Measurements from ENCODE around the gene LRRC8D. TPM values are rescaled to one million over a fixed set of nuclear protein-coding genes. Genes with fewer than 3 reads are reported as not detected.
"Not testable (repeated sequence)": the region's sequence is repeated elsewhere in the genome, so short reads cannot be mapped to it uniquely, and the experiment has no call there.

Gene LRRC8D
- total RNA-seq, result 10 to 100 TPM; 14.4 to 15.0 TPM

GRCh38 chr1:89820422-89821321 lies at the start of gene LRRC8D:
LRRC8D (plus strand) TSS chr1:89821032; CDS start chr1:89933069, 112,037 bp downstream.
- H3K27ac Mint-ChIP-seq, result peak within 1 kb of the TSS; percentile 26
- CTCF ChIA-PET, result interaction anchor here (0.6 to 1.8 kb wide), 5 partner anchors 9 to 40 kb away, joined by 3 to 6 read pairs (median 4); no protein-coding TSS in a partner anchor
- peaks cover 34% of the 10 kb centered on the region for H3K4me1 Mint-ChIP-seq (ENCODE audit: low read depth)
- no peaks in the 10 kb centered on the region for H3K27me3 Mint-ChIP-seq (ENCODE audit: low read depth)
- no peaks in the 10 kb centered on the region for H3K9me3 Mint-ChIP-seq
- peak within 1 kb of the TSS; percentile 85 for H3K4me3 Mint-ChIP-seq
- peak; percentile 81 for DNase-seq
- H3K36me3 Mint-ChIP-seq (ENCODE audit: low read depth), result peaks cover 1% of the 10 kb centered on the region
- intact Hi-C loops (cut with micrococcal nuclease), result loop anchor here (1.0 to 5.0 kb wide), 5 partner anchors 23 to 928 kb away; partner anchors contain the start of genes GTF2B, LRRC8C and ZNF326

- intact Hi-C loops (cut with micrococcal nuclease), result no loop called here
- DNase-seq, result no peak
- Mint-ChIP-seq H3K27me3 (ENCODE audit: low read depth) (no peaks in the 10 kb centered on the region), H3K9me3 (no peaks in the 10 kb centered on the region), H3K36me3 (ENCODE audit: low read depth) (no peaks in the 10 kb centered on the region), H3K4me3 (no peak overlapping the region), H3K4me1 (ENCODE audit: low read depth) (peaks cover 9% of the 10 kb centered on the region), H3K27ac (no peak overlapping the region)
- CTCF ChIA-PET, result interaction anchor here (0.6 to 3.3 kb wide), 5 partner anchors 9 to 259 kb away, joined by 4 to 15 read pairs (median 5); no protein-coding TSS in a partner anchor
Measured at GRCh38 chr1:89771991-89772560, 48.8 kb upstream of the LRRC8D start.

GRCh38 chr1:89776104-89776503 lies 44.7 kb upstream of the LRRC8D start:
- H3K4me3 Mint-ChIP-seq; H3K36me3 Mint-ChIP-seq (ENCODE audit: low read depth); H3K27ac Mint-ChIP-seq; H3K9me3 Mint-ChIP-seq; DNase-seq; H3K27me3 Mint-ChIP-seq (ENCODE audit: low read depth); intact Hi-C loops (cut with micrococcal nuclease): not testable (repeated sequence)
- peaks cover 36% of the 10 kb centered on the region for H3K4me1 Mint-ChIP-seq (ENCODE audit: low read depth)
- CTCF ChIA-PET, result interaction anchor here (0.7 kb wide), 1 partner anchor 18 kb away, joined by 3 read pairs; no protein-coding TSS in a partner anchor

- intact Hi-C loops (cut with micrococcal nuclease); H3K36me3 Mint-ChIP-seq (ENCODE audit: low read depth); H3K27me3 Mint-ChIP-seq (ENCODE audit: low read depth); CTCF ChIA-PET; H3K9me3 Mint-ChIP-seq; H3K27ac Mint-ChIP-seq; DNase-seq; H3K4me3 Mint-ChIP-seq: not testable (repeated sequence)
- H3K4me1 Mint-ChIP-seq (ENCODE audit: low read depth), result peaks cover 48% of the 10 kb centered on the region
Measured at GRCh38 chr1:89777271-89777670, 43.6 kb upstream of the LRRC8D start.

- Mint-ChIP-seq H3K27ac (peak overlapping the region; percentile 56), H3K4me1 (ENCODE audit: low read depth) (peaks cover 52% of the 10 kb centered on the region), H3K36me3 (ENCODE audit: low read depth) (no peaks in the 10 kb centered on the region), H3K27me3 (ENCODE audit: low read depth) (no peaks in the 10 kb centered on the region), H3K4me3 (no peak overlapping the region), H3K9me3 (no peaks in the 10 kb centered on the region)
- intact Hi-C loops (cut with micrococcal nuclease), result no loop called here
- DNase-seq, result peak; percentile 23
- CTCF ChIA-PET, result interaction anchor here (1.2 to 3.5 kb wide), 2 partner anchors 15 to 19 kb away, joined by 7 to 28 read pairs; no protein-coding TSS in a partner anchor
Measured at GRCh38 chr1:89779151-89779940, 41.5 kb upstream of the LRRC8D start.

GRCh38 chr1:89780721-89781120 lies 40.1 kb upstream of the LRRC8D start:
- Mint-ChIP-seq H3K4me3 (peak overlapping the region; percentile 39), H3K27me3 (ENCODE audit: low read depth) (no peaks in the 10 kb centered on the region), H3K36me3 (ENCODE audit: low read depth) (no peaks in the 10 kb centered on the region), H3K4me1 (ENCODE audit: low read depth) (peaks cover 49% of the 10 kb centered on the region), H3K27ac (peak overlapping the region; percentile 88), H3K9me3 (no peaks in the 10 kb centered on the region)
- CTCF ChIA-PET, result interaction anchor here (0.5 to 3.5 kb wide), 29 partner anchors 9 to 1745 kb away, joined by 3 to 28 read pairs (median 4); no protein-coding TSS in a partner anchor
- DNase-seq, result peak; percentile 57
- intact Hi-C loops (cut with micrococcal nuclease), result loop anchor here (1.0 kb wide), 10 partner anchors 24 to 297 kb away; partner anchors contain the start of genes LRRC8B, LRRC8D and ZNF326

- peak overlapping the region; percentile 90 for H3K27ac Mint-ChIP-seq
Measured at GRCh38 chr1:89781494-89782126, 39.2 kb upstream of the LRRC8D start.

GRCh38 chr1:89786628-89787214 lies 34.1 kb upstream of the LRRC8D start:
- intact Hi-C loops (cut with micrococcal nuclease), result no loop called here
- H3K4me1 Mint-ChIP-seq (ENCODE audit: low read depth), result peaks cover 9% of the 10 kb centered on the region
- CTCF ChIA-PET, result interaction anchor here (1.2 to 1.5 kb wide), 3 partner anchors 18 to 24 kb away, joined by 3 read pairs; no protein-coding TSS in a partner anchor
- H3K4me3 Mint-ChIP-seq, result no peak overlapping the region
- H3K9me3 Mint-ChIP-seq, result no peaks in the 10 kb centered on the region
- no peak overlapping the region for H3K27ac Mint-ChIP-seq
- no peaks in the 10 kb centered on the region for H3K36me3 Mint-ChIP-seq (ENCODE audit: low read depth)
- no peaks in the 10 kb centered on the region for H3K27me3 Mint-ChIP-seq (ENCODE audit: low read depth)
- DNase-seq, result no peak

More at GRCh38 chr1:89781494-89782126, 39.2 kb upstream of the LRRC8D start:
- DNase-seq, result peak; percentile 86
- H3K27me3 Mint-ChIP-seq (ENCODE audit: low read depth), result no peaks in the 10 kb centered on the region
- no peaks in the 10 kb centered on the region for H3K9me3 Mint-ChIP-seq
- CTCF ChIA-PET, result interaction anchor here (0.6 to 3.5 kb wide), 24 partner anchors 10 to 283 kb away, joined by 3 to 28 read pairs (median 4); no protein-coding TSS in a partner anchor
- no peaks in the 10 kb centered on the region for H3K36me3 Mint-ChIP-seq (ENCODE audit: low read depth)
- H3K4me1 Mint-ChIP-seq (ENCODE audit: low read depth), result peaks cover 43% of the 10 kb centered on the region
- H3K4me3 Mint-ChIP-seq, result peak overlapping the region; percentile 49
- intact Hi-C loops (cut with micrococcal nuclease), result loop anchor here (1.0 kb wide), 6 partner anchors 40 to 257 kb away; partner anchors contain the start of genes LRRC8B, LRRC8D and ZNF326

GRCh38 chr1:89790592-89790991 lies 30.2 kb upstream of the LRRC8D start:
- Mint-ChIP-seq H3K36me3 (ENCODE audit: low read depth) (no peaks in the 10 kb centered on the region), H3K4me3 (no peak overlapping the region), H3K27ac (no peak overlapping the region), H3K4me1 (ENCODE audit: low read depth) (no peaks in the 10 kb centered on the region), H3K27me3 (ENCODE audit: low read depth) (no peaks in the 10 kb centered on the region), H3K9me3 (no peaks in the 10 kb centered on the region)
- intact Hi-C loops (cut with micrococcal nuclease), result no loop called here
- CTCF ChIA-PET, result interaction anchor here (1.3 to 1.5 kb wide), 3 partner anchors 9 to 197 kb away, joined by 4 to 8 read pairs (median 6); no protein-coding TSS in a partner anchor
- DNase-seq, result no peak

GRCh38 chr1:89791064-89791726 lies 29.6 kb upstream of the LRRC8D start:
- no peaks in the 10 kb centered on the region for H3K4me1 Mint-ChIP-seq (ENCODE audit: low read depth)
- intact Hi-C loops (cut with micrococcal nuclease), result no loop called here
- H3K27me3 Mint-ChIP-seq (ENCODE audit: low read depth), result no peaks in the 10 kb centered on the region
- DNase-seq, result no peak
- no peak overlapping the region for H3K4me3 Mint-ChIP-seq
- no peaks in the 10 kb centered on the region for H3K36me3 Mint-ChIP-seq (ENCODE audit: low read depth)
- CTCF ChIA-PET, result interaction anchor here (1.2 to 1.5 kb wide), 4 partner anchors 10 to 196 kb away, joined by 3 to 8 read pairs (median 5); no protein-coding TSS in a partner anchor
- no peak overlapping the region for H3K27ac Mint-ChIP-seq
- H3K9me3 Mint-ChIP-seq, result no peaks in the 10 kb centered on the region
